HL-60 (cell line): ENCODE measurements around the gene SPRR5.

Source experiments
- DNase-seq, 2 experiments: peaks; one replicate each; pipeline ENCODE4 v3.0.0-alpha.2; 2010 to 2020; ENCODE audit warnings: low read depth in 1 of 2, low spot score in 1 of 2
- H3K27ac ChIP-seq: fragments of 250-450 bp; sonication (Bioruptor Pico); replicated peaks from 2 replicates; pipeline ENCODE4 v1.5.1; 2020; ENCODE audit warnings: mild to moderate bottlenecking, moderate library complexity
- H3K27me3 ChIP-seq: fragments of 250-450 bp; sonication (Bioruptor Pico); 2 replicates; pipeline ENCODE4 v1.5.1; 2021; ENCODE audit warnings: mild to moderate bottlenecking, moderate library complexity; ENCODE audit not compliant: insufficient read depth, poor library complexity, severe bottlenecking
- H3K4me3 ChIP-seq: replicated peaks from 2 replicates; pipeline ENCODE4 v1.5.1; 2011; ENCODE audit warnings: mild to moderate bottlenecking, control low read depth, low read length; ENCODE audit not compliant: insufficient read depth
- CTCF ChIP-seq: IDR thresholded peaks from one replicate; pipeline ENCODE4 v1.5.1; 2011; ENCODE audit warnings: low read length, control low read depth, inconsistent platforms; ENCODE audit not compliant: insufficient read depth
- GABPA ChIP-seq: IDR thresholded peaks from 2 replicates; pipeline ENCODE4 v1.6.1; 2012; ENCODE audit warnings: low read depth
- POLR2AphosphoS5 ChIP-seq: IDR thresholded peaks from 2 replicates; pipeline ENCODE4 v1.6.1; 2012; ENCODE audit warnings: low read depth
- REST ChIP-seq: IDR thresholded peaks from 2 replicates; pipeline ENCODE4 v1.6.1; 2012; ENCODE audit warnings: low read depth; ENCODE audit not compliant: insufficient replicate concordance
- SPI1 ChIP-seq: IDR thresholded peaks from 2 replicates; pipeline ENCODE4 v1.6.1; 2012; ENCODE audit warnings: low read depth, mild to moderate bottlenecking, borderline replicate concordance

The SPRR5 gene

DNA sequence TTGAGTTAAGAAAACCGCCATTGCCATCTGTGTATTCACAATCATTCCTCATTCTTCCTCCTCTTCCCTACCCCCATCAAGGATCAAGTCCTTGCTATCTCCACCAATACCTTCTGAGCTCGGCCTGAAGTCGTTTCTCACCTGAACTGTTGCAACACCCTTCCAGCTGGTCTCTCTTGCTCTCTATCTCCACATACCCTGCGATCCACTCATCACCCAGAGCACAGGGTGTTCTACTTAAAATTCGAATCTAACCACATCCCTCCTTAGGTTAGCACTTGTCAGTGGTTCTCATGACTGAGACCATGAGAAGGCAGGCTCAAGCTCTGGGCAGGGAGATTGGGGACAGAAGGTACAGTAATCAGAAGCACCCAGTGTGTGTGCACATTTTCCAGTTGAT, 34.1 kb upstream of the SPRR5 start:
- TF ChIP-seq POLR2AphosphoS5 (no peak), REST (no peak), SPI1 (no peak)
- H3K4me3 ChIP-seq: no peak overlapping the region
- DNase-seq: no peak
- peaks cover 18% of the 10 kb centered on the region for H3K27me3 ChIP-seq
- no peak overlapping the region for H3K27ac ChIP-seq

DNA sequence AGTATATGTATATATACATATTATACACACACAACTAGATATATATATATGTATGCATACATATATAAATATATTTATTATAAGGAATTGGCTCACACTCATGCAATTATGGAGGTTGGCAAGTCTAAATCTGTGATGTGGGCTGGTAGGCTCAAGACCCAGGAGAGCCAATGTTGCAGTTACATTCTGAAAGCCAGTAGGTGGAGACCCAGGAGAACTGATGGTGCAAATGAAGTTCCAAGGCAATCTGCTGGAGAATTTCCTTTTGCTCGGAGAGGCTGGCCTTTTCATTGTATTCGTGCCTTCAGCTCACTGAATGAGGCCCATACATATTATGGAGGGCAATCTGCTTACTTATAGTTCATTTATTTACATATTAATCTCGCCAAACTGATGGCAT, 29.2 kb upstream of the SPRR5 start:
- no peak for TF ChIP-seq SPI1
- TF ChIP-seq REST: no peak
- TF ChIP-seq POLR2AphosphoS5: no peak
- no peak for TF ChIP-seq CTCF
- TF ChIP-seq GABPA: no peak
- H3K27ac ChIP-seq: no peak overlapping the region
- no peak overlapping the region for H3K4me3 ChIP-seq
- peaks cover 16% of the 10 kb centered on the region for H3K27me3 ChIP-seq
- DNase-seq: no peak

GRCh38 chr1:152919071-152919470, 27.9 kb upstream of the SPRR5 start:
- Histone ChIP-seq H3K27ac (no peak overlapping the region), H3K27me3 (peaks cover 10% of the 10 kb centered on the region), H3K4me3 (no peak overlapping the region)
- no peak for DNase-seq
- TF ChIP-seq REST (no peak), SPI1 (no peak), GABPA (no peak), CTCF (no peak), POLR2AphosphoS5 (no peak)

DNA sequence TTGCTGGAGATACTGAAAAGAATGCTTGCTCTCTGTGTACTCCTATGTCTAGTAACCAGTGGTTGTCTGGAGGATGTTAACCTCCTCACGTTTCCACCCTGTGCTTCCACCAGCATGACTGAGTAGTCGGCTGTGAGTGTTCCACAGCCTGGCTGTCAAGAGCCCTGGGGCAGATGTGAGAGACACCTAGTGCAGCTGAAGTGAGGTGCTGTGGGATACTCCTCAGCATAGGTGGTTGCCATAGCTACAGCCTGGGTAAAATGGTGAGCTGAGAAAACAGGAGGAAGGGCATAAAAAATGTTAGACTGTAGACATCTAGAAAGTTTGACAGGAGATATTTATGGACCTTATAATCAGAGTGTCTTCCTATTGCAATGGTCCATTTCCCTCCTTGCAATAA, 22.8 kb upstream of the SPRR5 start:
- DNase-seq: no peak

More for the DNA sequence above, 22.8 kb upstream of the SPRR5 start:
- no peak overlapping the region for H3K27ac ChIP-seq
- TF ChIP-seq POLR2AphosphoS5 (no peak), GABPA (no peak), REST (no peak), SPI1 (no peak), CTCF (no peak)
- H3K27me3 ChIP-seq: peaks cover under 1% of the 10 kb centered on the region
- H3K4me3 ChIP-seq: no peak overlapping the region
